ENCODE measurements around the gene CRBN.

Gene CRBN

DNA sequence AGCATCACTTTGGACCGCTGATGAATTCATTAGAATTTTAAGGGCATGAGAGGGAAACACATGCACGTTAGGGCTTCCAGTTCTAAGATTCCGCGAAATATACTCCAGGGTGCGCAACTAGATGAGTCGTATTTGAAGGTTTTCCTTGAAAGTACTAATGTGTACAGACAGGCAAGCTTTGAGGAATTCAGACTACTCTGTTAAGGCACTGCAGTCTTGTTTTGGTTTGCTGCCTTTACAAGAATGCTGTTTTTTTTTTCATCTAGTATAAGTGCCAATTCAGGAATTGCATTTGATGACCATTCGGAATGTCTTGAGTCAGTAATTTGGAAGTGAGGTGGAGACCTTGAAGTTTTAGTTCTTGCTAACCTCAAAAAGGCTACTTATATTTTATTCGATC, 33.7 kb downstream of the CRBN start:
- no peak for TF ChIP-seq ZBTB7A (IDR thresholded peaks at IDR 0.05; ENCODE audit: low read depth)
- TF ChIP-seq, protein P1, sequence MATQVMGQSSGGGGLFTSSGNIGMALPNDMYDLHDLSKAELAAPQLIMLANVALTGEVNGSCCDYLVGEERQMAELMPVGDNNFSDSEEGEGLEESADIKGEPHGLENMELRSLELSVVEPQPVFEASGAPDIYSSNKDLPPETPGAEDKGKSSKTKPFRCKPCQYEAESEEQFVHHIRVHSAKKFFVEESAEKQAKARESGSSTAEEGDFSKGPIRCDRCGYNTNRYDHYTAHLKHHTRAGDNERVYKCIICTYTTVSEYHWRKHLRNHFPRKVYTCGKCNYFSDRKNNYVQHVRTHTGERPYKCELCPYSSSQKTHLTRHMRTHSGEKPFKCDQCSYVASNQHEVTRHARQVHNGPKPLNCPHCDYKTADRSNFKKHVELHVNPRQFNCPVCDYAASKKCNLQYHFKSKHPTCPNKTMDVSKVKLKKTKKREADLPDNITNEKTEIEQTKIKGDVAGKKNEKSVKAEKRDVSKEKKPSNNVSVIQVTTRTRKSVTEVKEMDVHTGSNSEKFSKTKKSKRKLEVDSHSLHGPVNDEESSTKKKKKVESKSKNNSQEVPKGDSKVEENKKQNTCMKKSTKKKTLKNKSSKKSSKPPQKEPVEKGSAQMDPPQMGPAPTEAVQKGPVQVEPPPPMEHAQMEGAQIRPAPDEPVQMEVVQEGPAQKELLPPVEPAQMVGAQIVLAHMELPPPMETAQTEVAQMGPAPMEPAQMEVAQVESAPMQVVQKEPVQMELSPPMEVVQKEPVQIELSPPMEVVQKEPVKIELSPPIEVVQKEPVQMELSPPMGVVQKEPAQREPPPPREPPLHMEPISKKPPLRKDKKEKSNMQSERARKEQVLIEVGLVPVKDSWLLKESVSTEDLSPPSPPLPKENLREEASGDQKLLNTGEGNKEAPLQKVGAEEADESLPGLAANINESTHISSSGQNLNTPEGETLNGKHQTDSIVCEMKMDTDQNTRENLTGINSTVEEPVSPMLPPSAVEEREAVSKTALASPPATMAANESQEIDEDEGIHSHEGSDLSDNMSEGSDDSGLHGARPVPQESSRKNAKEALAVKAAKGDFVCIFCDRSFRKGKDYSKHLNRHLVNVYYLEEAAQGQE (IDR thresholded peaks at IDR 0.05; ENCODE audit: low read depth), result no peak
- TF ChIP-seq, protein P2, sequence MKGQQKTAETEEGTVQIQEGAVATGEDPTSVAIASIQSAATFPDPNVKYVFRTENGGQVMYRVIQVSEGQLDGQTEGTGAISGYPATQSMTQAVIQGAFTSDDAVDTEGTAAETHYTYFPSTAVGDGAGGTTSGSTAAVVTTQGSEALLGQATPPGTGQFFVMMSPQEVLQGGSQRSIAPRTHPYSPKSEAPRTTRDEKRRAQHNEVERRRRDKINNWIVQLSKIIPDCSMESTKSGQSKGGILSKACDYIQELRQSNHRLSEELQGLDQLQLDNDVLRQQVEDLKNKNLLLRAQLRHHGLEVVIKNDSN (IDR thresholded peaks at IDR 0.05), result no peak
- no peak for TF ChIP-seq EP300 (IDR thresholded peaks at IDR 0.05; ENCODE audit: borderline replicate concordance)
- TF ChIP-seq EGR1 (IDR thresholded peaks at IDR 0.05), result no peak
- TF ChIP-seq TEAD4 (IDR thresholded peaks at IDR 0.05), result no peak
- TF ChIP-seq FOXM1 (IDR thresholded peaks at IDR 0.05; ENCODE audit: borderline replicate concordance, low read depth), result no peak
- TF ChIP-seq CREB1 (IDR thresholded peaks at IDR 0.05; ENCODE audit: low read depth), result no peak
- TF ChIP-seq RAD21 (IDR thresholded peaks at IDR 0.05; ENCODE audit: low read depth), result no peak
- no peak for TF ChIP-seq CEBPB (IDR thresholded peaks at IDR 0.05)
- TF ChIP-seq, protein P3, sequence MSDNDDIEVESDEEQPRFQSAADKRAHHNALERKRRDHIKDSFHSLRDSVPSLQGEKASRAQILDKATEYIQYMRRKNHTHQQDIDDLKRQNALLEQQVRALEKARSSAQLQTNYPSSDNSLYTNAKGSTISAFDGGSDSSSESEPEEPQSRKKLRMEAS (IDR thresholded peaks at IDR 0.05), result no peak
- no peak for TF ChIP-seq TAF1 (IDR thresholded peaks at IDR 0.05; ENCODE audit: low read depth)
- no peak for TF ChIP-seq NFIC (IDR thresholded peaks at IDR 0.05)
- no peak for TF ChIP-seq TCF12 (IDR thresholded peaks at IDR 0.05; ENCODE audit: low read depth)
- no peak for TF ChIP-seq YY1 (IDR thresholded peaks at IDR 0.05; ENCODE audit: low read depth)

GRCh38 chr3:3141939-3142338, 37.6 kb downstream of the CRBN start:
- no peak for TF ChIP-seq RAD21 (IDR thresholded peaks at IDR 0.05; ENCODE audit: low read depth)
- no peak for TF ChIP-seq NFIC (IDR thresholded peaks at IDR 0.05)

DNA sequence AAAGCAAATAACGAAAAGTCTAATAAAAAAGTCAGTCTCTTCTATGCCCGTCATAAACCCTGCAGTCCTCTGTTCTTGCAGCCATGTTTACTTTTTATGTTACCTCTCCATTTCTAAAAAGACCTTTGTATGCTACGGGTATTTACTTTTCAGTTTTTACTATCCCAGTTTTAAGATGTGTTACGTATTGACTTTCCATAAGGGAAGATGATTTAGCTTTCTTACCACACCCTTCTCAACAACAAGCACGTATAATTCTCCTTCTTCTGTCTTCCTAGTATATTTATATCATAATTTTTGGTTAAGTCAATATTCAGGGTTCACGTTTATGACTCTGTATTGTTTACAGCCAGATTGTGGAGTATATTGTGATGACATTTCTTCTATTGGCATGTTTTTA, 42.0 kb downstream of the CRBN start:
- TF ChIP-seq, protein P1 (IDR thresholded peaks at IDR 0.05; ENCODE audit: low read depth), result no peak
- no peak for TF ChIP-seq TEAD4 (IDR thresholded peaks at IDR 0.05)
- TF ChIP-seq TAF1 (IDR thresholded peaks at IDR 0.05; ENCODE audit: low read depth), result no peak
- no peak for TF ChIP-seq NFIC (IDR thresholded peaks at IDR 0.05)
- no peak for TF ChIP-seq CREB1 (IDR thresholded peaks at IDR 0.05; ENCODE audit: low read depth)
- TF ChIP-seq ZBTB7A (IDR thresholded peaks at IDR 0.05; ENCODE audit: low read depth), result no peak
- TF ChIP-seq, protein P3 (IDR thresholded peaks at IDR 0.05), result no peak
- TF ChIP-seq, protein P2 (IDR thresholded peaks at IDR 0.05), result no peak
- TF ChIP-seq CEBPB (IDR thresholded peaks at IDR 0.05), result no peak
- no peak for TF ChIP-seq FOXM1 (IDR thresholded peaks at IDR 0.05; ENCODE audit: borderline replicate concordance, low read depth)
- no peak for TF ChIP-seq EP300 (IDR thresholded peaks at IDR 0.05; ENCODE audit: borderline replicate concordance)
- TF ChIP-seq TCF12 (IDR thresholded peaks at IDR 0.05; ENCODE audit: low read depth), result no peak
- TF ChIP-seq YY1 (IDR thresholded peaks at IDR 0.05; ENCODE audit: low read depth), result no peak
- no peak for TF ChIP-seq RAD21 (IDR thresholded peaks at IDR 0.05; ENCODE audit: low read depth)

DNA sequence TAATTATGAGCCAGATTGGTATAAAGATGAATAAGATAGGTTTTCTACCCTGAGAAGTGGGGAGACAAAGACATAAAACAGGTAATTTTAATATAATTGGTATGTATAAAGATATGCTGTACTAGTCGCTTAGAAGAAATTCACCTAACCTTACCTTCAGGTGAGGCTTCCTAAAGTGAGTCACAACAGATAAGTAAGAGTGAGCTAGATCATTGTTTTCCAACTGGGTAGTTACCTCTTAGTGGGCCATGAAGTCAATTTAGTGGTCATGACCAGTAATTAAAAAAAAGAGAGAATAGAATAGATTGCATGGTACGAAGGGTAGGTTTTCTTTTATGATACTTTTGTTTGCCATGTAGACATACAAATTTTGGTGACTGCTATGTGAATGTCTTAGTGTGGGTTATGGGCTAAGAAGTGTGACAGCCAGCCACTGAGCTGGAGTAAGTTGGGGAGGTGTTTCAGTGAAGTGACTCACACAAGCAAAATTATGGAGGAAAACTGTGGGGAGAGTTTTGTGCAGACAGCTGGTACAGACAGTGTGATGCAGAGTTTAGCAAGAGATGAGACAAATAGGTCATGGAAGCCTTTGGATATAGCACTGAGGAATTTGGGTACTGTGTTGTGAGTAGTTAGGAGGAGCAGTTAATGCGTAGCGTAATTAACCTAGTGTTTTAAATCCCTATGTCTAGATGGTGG, 44.6 kb downstream of the CRBN start:
- no peak for TF ChIP-seq FOXM1 (IDR thresholded peaks at IDR 0.05; ENCODE audit: borderline replicate concordance, low read depth)
- no peak for TF ChIP-seq YY1 (IDR thresholded peaks at IDR 0.05; ENCODE audit: low read depth)
- no peak for TF ChIP-seq TEAD4 (IDR thresholded peaks at IDR 0.05)
- no peak for TF ChIP-seq ZBTB7A (IDR thresholded peaks at IDR 0.05; ENCODE audit: low read depth)
- no peak for TF ChIP-seq RAD21 (IDR thresholded peaks at IDR 0.05; ENCODE audit: low read depth)
- TF ChIP-seq CEBPB (IDR thresholded peaks at IDR 0.05), result no peak
- TF ChIP-seq CREB1 (IDR thresholded peaks at IDR 0.05; ENCODE audit: low read depth), result no peak
- TF ChIP-seq, protein P2 (IDR thresholded peaks at IDR 0.05), result no peak
- TF ChIP-seq EP300 (IDR thresholded peaks at IDR 0.05; ENCODE audit: borderline replicate concordance), result no peak
- TF ChIP-seq EGR1 (IDR thresholded peaks at IDR 0.05), result no peak
- TF ChIP-seq NFIC (IDR thresholded peaks at IDR 0.05), result no peak
- TF ChIP-seq TAF1 (IDR thresholded peaks at IDR 0.05; ENCODE audit: low read depth), result no peak
- TF ChIP-seq, protein P3 (IDR thresholded peaks at IDR 0.05), result no peak
- TF ChIP-seq TCF12 (IDR thresholded peaks at IDR 0.05; ENCODE audit: low read depth), result no peak
- TF ChIP-seq, protein P1 (IDR thresholded peaks at IDR 0.05; ENCODE audit: low read depth), result no peak
